BJ (cell line): Measurements from ENCODE around the gene IMMT. TPM values are rescaled to one million over a fixed set of nuclear protein-coding genes. Genes with fewer than 3 reads are reported as not detected.
"Not testable (repeated sequence)": the region's sequence is repeated elsewhere in the genome, so short reads cannot be mapped to it uniquely, and the experiment has no call there.

Experiments
- CTCF ChIA-PET: fragments of 350-600 bp; formaldehyde crosslinking; extraction: SDS; loops from one replicate; lab custom pipeline; 2021; ENCODE audit warnings: antibody characterized with exemption, inconsistent platforms; lab: Yijun Ruan, JAX
- POLR2A ChIA-PET: fragments of 300-600 bp; sonication (Branson Sonifier 250); formaldehyde crosslinking; extraction: SDS; loops from one replicate; lab custom pipeline; 2021; ENCODE audit warnings: antibody characterized with exemption; lab: Charles Lee
- DNase-seq: peaks from one replicate; pipeline ENCODE4 v3.0.0-alpha.2; 2011; ENCODE audit warnings: low read depth
- H3K27me3 ChIP-seq: 2 replicates; pipeline ENCODE4 v1.6.0; 2011; ENCODE audit warnings: low read length; ENCODE audit not compliant: control insufficient read depth, insufficient read depth
- H3K36me3 ChIP-seq: 2 replicates; pipeline ENCODE4 v1.5.1; 2011; ENCODE audit warnings: low read length; ENCODE audit not compliant: control insufficient read depth, insufficient read depth
- H3K4me3 ChIP-seq: 2 replicates; pipeline ENCODE4 v1.5.1; 2011; ENCODE audit warnings: low read depth, mild to moderate bottlenecking, control low read depth, low read length
- CTCF ChIP-seq: IDR thresholded peaks from 2 replicates; pipeline ENCODE4 v1.5.1; 2011; ENCODE audit warnings: low read depth, mild to moderate bottlenecking, control low read depth, inconsistent platforms, low read length, moderate library complexity; ENCODE audit not compliant: insufficient read depth
- polyA plus RNA-seq: library from polyadenylated mRNA; depleted of rRNA; stranded (reverse); fragments of >200 nt; gene quantifications from 2 replicates; pipeline ENCODE4 v1.2.3, GENCODE V29; 2011

IMMT gene
- polyA plus RNA-seq, 1 experiment, result 33.7 TPM

GRCh38 chr2:86231680-86232372 lies 36.6 kb upstream of the IMMT start:
- Histone ChIP-seq H3K27me3 (peaks cover 2% of the 10 kb centered on the region), H3K36me3 (no peaks in the 10 kb centered on the region), H3K4me3 (no peak overlapping the region)
- CTCF ChIA-PET, result no interaction called here
- DNase-seq, result no peak
- POLR2A ChIA-PET, result no interaction called here
- TF ChIP-seq CTCF, result no peak

GRCh38 chr2:86230961-86231360 lies 35.7 kb upstream of the IMMT start:
- CTCF ChIA-PET, result no interaction called here
- Histone ChIP-seq H3K36me3 (no peaks in the 10 kb centered on the region), H3K27me3 (peaks cover 2% of the 10 kb centered on the region), H3K4me3 (no peak overlapping the region)
- POLR2A ChIA-PET, result no interaction called here
- no peak for DNase-seq
- TF ChIP-seq CTCF, result no peak

GRCh38 chr2:86229221-86229620 lies 34.0 kb upstream of the IMMT start:
- POLR2A ChIA-PET, result no interaction called here
- no peak overlapping the region for H3K4me3 ChIP-seq
- H3K27me3 ChIP-seq, result peaks cover 2% of the 10 kb centered on the region
- no peaks in the 10 kb centered on the region for H3K36me3 ChIP-seq
- no peak for DNase-seq
- CTCF ChIA-PET, result no interaction called here
- TF ChIP-seq CTCF, result no peak

- POLR2A ChIA-PET, CTCF ChIA-PET, H3K36me3 ChIP-seq, DNase-seq, H3K27me3 ChIP-seq, H3K4me3 ChIP-seq: not testable (repeated sequence)
These were observed 33.3 kb upstream of the IMMT start for GRCh38 chr2:86228574-86228973.

GRCh38 chr2:86227685-86228084 lies 32.4 kb upstream of the IMMT start:
- H3K36me3 ChIP-seq, result no peaks in the 10 kb centered on the region
- no peak for TF ChIP-seq CTCF
- H3K4me3 ChIP-seq, result no peak overlapping the region
- CTCF ChIA-PET, result no interaction called here
- POLR2A ChIA-PET, result no interaction called here
- no peaks in the 10 kb centered on the region; the same call in 1 of the 2 replicates for H3K27me3 ChIP-seq
- no peak for DNase-seq
